Measurements from ENCODE around the gene GUCD1.

DNA sequence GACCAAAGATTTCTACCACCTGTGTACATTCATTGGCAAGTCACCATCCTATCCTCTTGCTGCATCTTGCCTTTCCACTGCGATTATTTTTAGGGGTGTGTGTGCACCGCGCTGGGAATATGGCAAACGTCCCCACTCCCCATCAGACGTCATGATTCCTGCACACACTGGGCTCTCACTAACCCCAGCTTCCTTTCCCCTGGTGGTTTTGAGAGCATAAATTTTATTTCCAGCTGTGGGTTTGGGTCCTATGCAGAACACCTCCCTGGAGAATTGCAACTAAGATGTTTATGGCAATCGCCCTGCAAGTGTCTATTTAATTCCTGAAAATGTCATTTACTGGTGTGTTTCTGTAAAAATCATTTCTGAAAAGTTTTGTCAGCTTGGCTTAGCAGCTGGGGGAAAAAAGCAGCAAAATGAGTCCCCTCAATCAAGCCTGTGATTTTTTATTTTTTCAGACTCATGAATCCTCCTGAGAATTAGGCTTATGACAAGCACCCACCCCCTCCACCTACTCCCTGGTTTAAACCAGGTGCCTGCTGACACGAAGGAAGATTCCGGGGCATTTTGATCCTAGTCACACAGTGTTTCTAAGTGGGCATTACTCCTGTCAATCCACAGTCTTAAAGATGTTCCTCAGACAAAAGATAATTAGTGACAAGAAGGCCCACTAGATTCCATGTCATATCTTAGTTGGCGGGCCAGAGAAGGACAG lies 36.0 kb downstream of the GUCD1 start:
- TF ChIP-seq YY1 (IDR thresholded peaks at IDR 0.05; ENCODE audit: insufficient read depth, insufficient read length) (no peak), ZNF274 (IDR thresholded peaks at IDR 0.05; ENCODE audit: low read depth, low read length) (no peak)
